Endothelial cell of umbilical vein (primary cell): Measurements from ENCODE around the gene ABTB2. TPM values are rescaled to one million over a fixed set of nuclear protein-coding genes. Genes with fewer than 3 reads are reported as not detected.

ENCODE experiments used
- BruUV-seq: library from RNA; stranded (reverse); fragments of 400-500 nt; replicated peaks from 2 replicates; lab custom pipeline; 2021; lab: Mats Ljungman, UMichigan
- CTCF ChIA-PET: fragments of 300-600, 350-600 bp; sonication (Branson Sonifier 250); formaldehyde crosslinking; loops from one replicate; lab custom pipeline; 2021; ENCODE audit warnings: antibody characterized with exemption, inconsistent platforms; lab: Charles Lee
- POLR2A ChIA-PET: fragments of 300-600, 350-600 bp; sonication (Branson Sonifier 250); formaldehyde crosslinking; loops from one replicate; lab custom pipeline; 2021; ENCODE audit warnings: antibody characterized with exemption, inconsistent platforms; lab: Charles Lee
- DNase-seq: peaks from one replicate; pipeline ENCODE4 v3.0.0-alpha.2; 2011; ENCODE audit warnings: low read depth, low spot score
- FAIRE-seq: peaks from 2 replicates; lab custom pipeline; 2011; peaks lifted over from hg19 to GRCh38; lab: Jason Lieb, UNC
- H2AFZ ChIP-seq: 2 replicates; pipeline ENCODE4 v1.6.0; 2012; ENCODE audit warnings: low read depth, low read length, control low read depth, inconsistent platforms
- H3K27ac ChIP-seq: 2 replicates; pipeline ENCODE4 v1.5.1; 2011; ENCODE audit warnings: low read depth, mild to moderate bottlenecking, control low read depth, low read length, moderate library complexity; ENCODE audit not compliant: insufficient read depth
- H3K27me3 ChIP-seq, 2 experiments: 2 replicates each; pipeline versions ENCODE4 v1.6.0 to v1.6.1; 2011; ENCODE audit warnings: low read length in 2 of 2, mixed read lengths in 1 of 2; ENCODE audit not compliant: control insufficient read depth in 2 of 2, insufficient read depth in 2 of 2
- H3K36me3 ChIP-seq, 2 experiments: 2 replicates in 1 of 2; 3 replicates in 1 of 2; pipeline ENCODE4 v1.5.1; 2011; ENCODE audit warnings: low read length in 2 of 2, mild to moderate bottlenecking in 1 of 2, moderate library complexity in 1 of 2; ENCODE audit not compliant: control insufficient read depth in 2 of 2, insufficient read depth in 2 of 2; ENCODE audit errors: extremely low read depth in 1 of 2
- H3K4me1 ChIP-seq: 3 replicates; pipeline ENCODE4 v1.5.1; 2011; ENCODE audit warnings: mild to moderate bottlenecking, low read length; ENCODE audit not compliant: control insufficient read depth, insufficient read depth; ENCODE audit errors: extremely low read depth
- H3K4me2 ChIP-seq: 2 replicates; pipeline ENCODE4 v1.6.1; 2011; ENCODE audit warnings: low read length, control low read depth, mixed read lengths; ENCODE audit not compliant: insufficient read depth
- H3K4me3 ChIP-seq, 3 experiments: fragments of 200-600 bp in 1 of 3; sonication (generic), shearing (Covaris generic) in 1 of 3; replicated peaks in 1 of 3; 2 replicates each; pipeline ENCODE4 v1.5.1; 2011 to 2016; ENCODE audit warnings: control low read depth in 3 of 3, low read length in 3 of 3, mild to moderate bottlenecking in 2 of 3, inconsistent platforms in 1 of 3, low read depth in 1 of 3, moderate library complexity in 1 of 3; ENCODE audit not compliant: insufficient read depth in 1 of 3
- H3K79me2 ChIP-seq: 2 replicates; pipeline ENCODE4 v1.6.0; 2012; ENCODE audit warnings: low read length, inconsistent platforms; ENCODE audit not compliant: control insufficient read depth, insufficient read depth
- H3K9ac ChIP-seq: replicated peaks from 2 replicates; pipeline ENCODE3; 2011; ENCODE audit warnings: low read length, control low read depth; ENCODE audit not compliant: insufficient read depth; ENCODE audit errors: extremely low read depth
- H3K9me1 ChIP-seq: replicated peaks from 3 replicates; pipeline ENCODE4 v1.6.0; 2011; ENCODE audit warnings: mild to moderate bottlenecking, low read length; ENCODE audit not compliant: control insufficient read depth, insufficient read depth; ENCODE audit errors: extremely low read depth
- H3K9me3 ChIP-seq: replicated peaks from 2 replicates; pipeline ENCODE4 v1.5.1; 2012; ENCODE audit warnings: low read length, inconsistent platforms; ENCODE audit not compliant: control insufficient read depth, insufficient read depth
- H4K20me1 ChIP-seq: replicated peaks from 2 replicates; pipeline ENCODE3; 2011; ENCODE audit warnings: mild to moderate bottlenecking, low read length; ENCODE audit not compliant: control insufficient read depth, insufficient read depth; ENCODE audit errors: extremely low read depth
- CTCF ChIP-seq, 2 donors: IDR thresholded peaks; 1 replicate in 1 of 2; 2 replicates in 1 of 2; pipeline ENCODE4 v1.5.1; 2011; ENCODE audit warnings: low read length in 2 of 2, mild to moderate bottlenecking in 2 of 2, moderate library complexity in 2 of 2, control low read depth in 1 of 2, inconsistent platforms in 1 of 2, low read depth in 1 of 2; ENCODE audit not compliant: insufficient read depth in 1 of 2; ENCODE audit errors: extremely low read depth in 1 of 2
- EZH2 ChIP-seq: IDR thresholded peaks from 2 replicates; pipeline ENCODE4 v1.6.1; 2012; ENCODE audit warnings: borderline replicate concordance, low read depth, mild to moderate bottlenecking, moderate library complexity, low read length, inconsistent platforms; ENCODE audit not compliant: severe bottlenecking
- FOS ChIP-seq: IDR thresholded peaks from 2 replicates; pipeline ENCODE4 v1.6.1; 2011; ENCODE audit warnings: mild to moderate bottlenecking, low read length, moderate library complexity, borderline replicate concordance; ENCODE audit not compliant: insufficient read depth
- GATA2 ChIP-seq: IDR thresholded peaks from 2 replicates; pipeline ENCODE4 v1.7.0; 2011; ENCODE audit warnings: low read depth, mild to moderate bottlenecking, moderate library complexity, mixed read lengths, low read length; ENCODE audit not compliant: insufficient read length, insufficient read depth
- JUN ChIP-seq: IDR thresholded peaks from 2 replicates; pipeline ENCODE4 v1.6.1; 2011; ENCODE audit warnings: borderline replicate concordance, low read depth; ENCODE audit not compliant: insufficient read length, insufficient read depth
- MAX ChIP-seq: IDR thresholded peaks from 2 replicates; pipeline ENCODE4 v1.6.1; 2011; ENCODE audit not compliant: insufficient read depth, insufficient read length
- MYC ChIP-seq: IDR thresholded peaks from one replicate; pipeline ENCODE4 v1.6.1; 2011; ENCODE audit warnings: mild to moderate bottlenecking, low read depth, low read length
- POLR2A ChIP-seq: IDR thresholded peaks from 2 replicates; pipeline ENCODE4 v1.6.1; 2012; ENCODE audit warnings: low read depth, mild to moderate bottlenecking, control low read depth, low read length
- POLR2AphosphoS5 ChIP-seq: IDR thresholded peaks from 2 replicates; pipeline ENCODE4 v1.6.1; 2012; ENCODE audit warnings: low read depth, mild to moderate bottlenecking, control low read depth, low read length, moderate library complexity; ENCODE audit not compliant: insufficient read depth
- dilution Hi-C: fragments of 300-500 bp; cut with MboI; formaldehyde crosslinking; loops from one replicate; pipeline ENCODE4 v1.15.0; 2019; ENCODE audit warnings: low sequenced_read_pairs; ENCODE audit not compliant: extremely low pct_ligation_motif_present
- intact Hi-C: fragments of 100-400 bp; cut with micrococcal nuclease; formaldehyde crosslinking; loops from one replicate; pipeline ENCODE4 v1.10.0; 2022
- polyA plus RNA-seq, 4 experiments: library from polyadenylated mRNA; depleted of rRNA in 3 of 4; stranded (reverse) in 3 of 4; unstranded in 1 of 4; fragments of >200 nt; gene quantifications; 2 replicates each; pipeline versions ENCODE4 v1.2.1 to v1.2.3, GENCODE V29; 2011 to 2012; ENCODE audit warnings: missing spikeins in 1 of 4
- total RNA-seq: library from RNA; stranded (reverse); gene quantifications from 2 replicates; pipeline ENCODE4 v1.2.3, GENCODE V29; 2021

ABTB2 gene
- total and polyA plus RNA-seq, 2 donors (not counting 3 experiments of a cell fraction or from before 2014, with no cell fraction given), result 0.11 to 0.14 TPM

GRCh38 chr11:34381775-34382174 is 24.0 kb upstream of the ABTB2 start:
- Histone ChIP-seq H3K27me3 (no peaks in the 10 kb centered on the region), H2AFZ (no peak overlapping the region)
- CTCF ChIA-PET, result interaction anchor here (1.2 kb wide), 1 partner anchor 13 kb away, joined by 4 read pairs; no protein-coding TSS in a partner anchor

More at GRCh38 chr11:34381775-34382174, 24.0 kb upstream of the ABTB2 start:
- no peaks in the 10 kb centered on the region for H3K79me2 ChIP-seq
- no peaks in the 10 kb centered on the region for H3K9me3 ChIP-seq
- no peaks in the 10 kb centered on the region for H3K36me3 ChIP-seq
- no peak overlapping the region for H3K4me3 ChIP-seq
- dilution Hi-C loops, result no loop called here
- no peak overlapping the region for H3K27ac ChIP-seq
- POLR2A ChIA-PET, result no interaction called here
- intact Hi-C loops, result no loop called here
- H3K9ac ChIP-seq, result no peak overlapping the region
- TF ChIP-seq POLR2AphosphoS5 (no peak), CTCF (IDR thresholded peaks at IDR 0.05; ENCODE audit: extremely low read depth in 1 of 2, insufficient read depth in 1 of 2, low read depth in 1 of 2, low read length in 2 of 2) (no peak), MYC (no peak), FOS (no peak), GATA2 (no peak), POLR2A (no peak), MAX (no peak), JUN (no peak), EZH2 (no peak)
- DNase-seq (no peak), FAIRE-seq (no peak)
- no TSS peak for BruUV-seq
- H4K20me1 ChIP-seq, result no peaks in the 10 kb centered on the region
- H3K4me1 ChIP-seq, result no peaks in the 10 kb centered on the region
- H3K4me2 ChIP-seq, result no peak overlapping the region
- no peaks in the 10 kb centered on the region for H3K9me1 ChIP-seq
